Limb (tissue), 2 donors: ENCODE results near the gene PRDX2.
A peak's percentile ranks its signal among the peaks of the same experiment; 100 is the strongest.
"Not testable (repeated sequence)": the region's sequence is repeated elsewhere in the genome, so short reads cannot be mapped to it uniquely, and the experiment has no call there.

Experiments used
- DNase-seq, 2 donors: peaks; one replicate each; pipeline ENCODE4 v3.0.0-alpha.2; 2016; ENCODE audit errors: extremely low spot score in 2 of 2

Gene PRDX2

DNA sequence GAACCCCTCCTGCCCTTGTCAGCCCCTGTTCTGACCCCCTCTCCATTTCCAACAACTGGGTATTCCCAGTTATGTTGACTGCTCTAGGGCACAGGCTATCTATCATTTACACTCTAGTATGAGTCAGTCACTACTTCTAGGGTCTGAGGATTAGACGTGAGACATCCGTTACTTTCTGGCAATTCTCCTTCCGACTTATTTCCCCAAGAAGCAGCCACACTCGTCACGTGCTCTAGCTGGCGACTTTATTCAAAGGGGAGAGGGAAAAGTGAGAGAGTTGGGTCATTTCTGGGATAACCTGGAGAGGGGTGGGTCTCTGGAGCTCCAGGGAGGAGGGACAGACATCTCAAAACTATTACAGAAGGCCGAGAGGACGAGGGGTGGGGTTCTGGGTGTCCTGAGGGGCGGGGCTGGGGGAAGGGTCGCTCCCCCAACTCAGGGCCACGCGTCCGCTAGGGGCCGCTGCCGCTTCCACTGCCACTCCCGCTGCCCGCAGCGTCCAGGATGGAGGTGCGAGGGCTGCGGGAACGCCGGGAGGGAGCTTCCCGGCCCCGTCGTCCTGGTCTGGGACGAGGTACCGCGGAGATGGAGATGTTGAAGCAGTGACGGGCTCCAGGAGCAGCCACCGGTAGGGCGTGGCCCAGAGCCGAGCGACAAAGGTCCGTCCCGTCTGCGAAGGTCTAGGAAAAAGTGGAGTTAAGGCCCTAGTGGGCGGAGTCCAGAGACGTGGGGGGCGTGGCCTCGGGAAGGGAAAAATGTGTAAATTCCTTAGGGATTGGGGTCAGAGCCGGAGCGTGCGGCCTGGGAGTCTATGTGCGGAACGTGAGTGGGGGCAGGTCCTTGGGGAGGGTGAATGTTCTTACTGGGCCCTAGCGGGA is 23.9 kb upstream of the PRDX2 start:
- peak in 1 of 2 donors; percentile 55 for DNase-seq

GRCh38 chr19:12821761-12822160 is 20.2 kb upstream of the PRDX2 start:
- DNase-seq, result no peak

GRCh38 chr19:12817810-12818209 is 16.2 kb upstream of the PRDX2 start:
- not testable (repeated sequence) for DNase-seq

DNA sequence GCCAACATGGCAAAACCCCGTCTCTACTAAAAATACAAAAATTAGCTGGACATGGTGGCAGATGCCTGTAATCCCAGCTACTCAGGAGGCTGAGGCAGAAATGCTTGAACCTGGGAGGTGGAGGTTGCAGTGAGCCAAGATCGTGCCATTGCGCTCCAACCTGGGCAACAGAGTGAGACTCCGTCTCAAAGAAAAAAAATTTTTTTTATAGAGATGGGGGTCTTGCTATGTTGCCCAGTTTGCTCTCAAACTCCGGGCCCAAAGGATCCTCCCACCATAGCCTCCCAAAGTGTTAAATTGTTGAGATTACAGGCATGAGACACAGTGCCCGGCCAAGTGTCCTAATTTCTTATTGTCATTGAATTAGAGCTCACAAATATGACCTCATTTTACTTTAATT is 15.6 kb upstream of the PRDX2 start:
- DNase-seq, result not testable (repeated sequence)

DNA sequence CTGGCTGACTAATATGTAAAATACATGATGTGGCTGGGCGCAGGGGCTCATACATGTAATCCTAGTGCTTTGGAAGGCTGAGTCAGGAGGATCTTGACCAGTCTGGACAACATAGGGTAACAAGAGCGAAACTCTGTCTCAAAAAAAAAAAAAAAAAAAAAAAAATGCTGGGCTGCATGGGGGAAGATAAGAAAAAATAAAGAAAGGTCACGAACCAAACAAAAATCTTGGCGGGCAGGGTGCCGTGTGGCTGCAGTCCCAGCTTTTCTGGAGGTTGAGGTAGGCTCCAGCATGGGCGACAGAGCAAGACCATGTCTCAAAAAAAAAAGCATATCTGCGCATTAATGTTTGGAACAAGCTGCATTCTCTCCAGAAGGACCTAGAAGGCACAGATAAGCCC is 13.5 kb upstream of the PRDX2 start:
- no peak for DNase-seq

GRCh38 chr19:12806242-12807081 is 4.9 kb upstream of the PRDX2 start, which contains the start of gene RNASEH2A:
Gene RNASEH2A, plus strand, starts transcription at chr19:12806584. Its CDS starts 90 bp downstream, at chr19:12806674.
- DNase-seq, result peak; percentile 92

DNA sequence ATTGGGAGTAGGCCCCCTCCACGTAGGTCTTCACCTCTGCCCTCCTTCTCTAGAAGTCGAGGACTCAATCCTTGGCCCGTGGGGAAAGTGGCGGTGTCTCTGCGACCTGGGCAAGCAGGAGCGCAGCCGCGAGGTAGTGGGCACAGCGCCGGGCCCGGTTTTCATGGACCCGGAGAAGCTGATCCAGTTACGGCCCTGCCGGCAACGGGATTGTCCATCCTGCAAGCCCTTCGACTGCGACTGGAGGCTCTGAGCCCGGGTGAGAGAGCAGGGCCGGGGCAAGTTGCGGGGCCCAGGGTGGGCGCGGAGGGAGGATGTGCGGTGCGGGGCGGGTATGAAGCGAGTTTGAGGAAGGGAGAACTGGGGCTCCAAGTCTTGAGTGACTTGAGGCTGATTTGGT is 2.5 kb upstream of the PRDX2 start:
- DNase-seq, result no peak

DNA sequence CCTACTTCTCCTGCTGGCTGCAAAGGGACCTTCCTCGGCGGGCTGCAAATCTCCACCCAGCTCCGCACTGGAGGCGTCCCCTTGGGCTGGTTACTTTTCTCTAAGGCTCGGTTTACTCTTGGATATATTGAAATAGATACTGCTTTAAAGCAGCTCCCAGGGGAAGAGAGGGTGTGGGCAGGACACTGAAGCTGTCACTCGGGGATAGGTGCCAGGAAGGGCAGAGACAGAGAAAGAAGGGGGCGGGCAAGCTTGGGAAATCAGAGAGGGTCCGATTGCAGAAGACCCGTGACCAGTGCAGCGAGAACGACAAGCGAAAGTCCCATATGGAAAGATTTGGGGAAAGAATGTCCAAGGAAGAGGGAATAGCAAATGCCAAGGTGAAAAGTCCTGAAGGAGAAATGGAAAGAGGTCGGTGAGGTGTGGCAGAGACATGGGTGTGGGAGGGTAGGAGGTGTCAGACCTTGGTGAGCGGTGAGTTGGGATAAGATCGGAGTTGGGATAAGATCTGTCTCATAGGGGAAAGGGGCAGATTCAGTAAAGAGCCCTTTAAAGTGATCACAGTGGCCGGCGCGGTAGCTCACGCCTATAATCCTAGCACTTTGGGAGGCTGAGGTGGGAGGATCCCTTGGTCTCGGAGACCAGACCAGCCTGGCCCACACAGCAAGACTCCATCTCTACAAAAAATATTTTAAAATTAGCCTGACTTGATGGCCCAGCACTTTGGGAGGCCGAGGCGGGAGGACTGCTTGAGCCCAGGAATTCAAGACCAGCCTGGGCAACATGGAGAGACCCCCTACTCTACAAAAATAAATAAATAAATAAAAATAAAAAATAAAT is 887 bp upstream of the PRDX2 start:
- DNase-seq, result no peak

- no peak for DNase-seq
Measured at GRCh38 chr19:12800923-12801465, 606 bp downstream of the PRDX2 start.

- DNase-seq, result no peak
Measured at GRCh38 chr19:12800466-12800770, 1.2 kb downstream of the PRDX2 start.

DNA sequence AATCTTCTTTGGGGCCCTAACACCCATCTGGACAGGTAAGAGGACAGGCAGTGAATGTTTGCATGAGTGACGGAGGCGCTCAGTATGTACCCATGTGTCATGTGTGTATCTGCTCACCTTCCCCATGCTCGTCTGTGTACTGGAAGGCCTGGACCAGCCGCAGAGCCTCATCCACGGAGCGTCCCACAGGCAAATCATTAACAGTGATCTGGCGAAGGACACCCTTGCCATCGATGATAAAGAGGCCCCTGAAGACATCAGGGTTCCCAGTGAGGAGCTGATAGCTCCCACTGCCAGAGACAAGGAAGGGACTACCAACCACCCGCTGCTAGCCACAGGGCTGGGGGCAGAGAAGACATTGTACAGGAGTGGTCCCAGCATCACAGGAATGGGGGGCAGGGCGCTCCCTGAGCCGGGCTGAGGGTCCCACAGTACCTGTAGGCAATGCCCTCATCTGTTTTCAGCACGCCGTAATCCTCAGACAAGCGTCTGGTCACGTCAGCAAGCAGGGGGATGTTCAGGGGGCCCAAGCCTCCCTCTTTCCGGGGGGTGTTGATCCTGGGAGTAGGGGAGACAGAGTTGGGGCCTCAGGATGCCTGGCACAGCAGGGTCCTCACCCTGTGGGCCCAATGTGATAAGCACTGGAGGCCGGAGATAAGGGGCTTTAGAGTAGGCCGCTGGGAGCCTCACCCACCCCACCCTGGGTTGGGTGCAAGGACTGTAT is 1.7 kb downstream of the PRDX2 start:
- DNase-seq, result no peak

DNA sequence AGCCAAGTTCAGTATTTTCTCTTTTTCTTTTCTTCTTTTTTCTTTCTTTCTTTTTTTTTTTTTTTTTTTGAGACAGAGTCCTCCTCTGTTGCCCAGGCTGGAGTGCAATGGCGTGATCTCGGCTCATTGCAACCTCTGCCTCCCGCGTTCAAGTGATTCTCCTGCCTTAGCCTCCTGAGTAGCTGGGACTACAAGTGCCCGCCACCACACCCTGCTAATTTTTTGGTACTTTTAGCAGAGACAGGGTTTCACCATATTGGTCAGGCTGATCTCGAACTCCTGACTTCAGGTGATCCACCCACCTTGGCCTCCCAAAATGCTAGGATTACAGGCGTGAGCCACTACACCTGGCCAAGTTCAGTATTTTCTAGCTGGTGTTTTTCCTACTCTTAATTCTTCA is 4.0 kb downstream of the PRDX2 start:
- not testable (repeated sequence) for DNase-seq

GRCh38 chr19:12797141-12797587 is 4.4 kb downstream of the PRDX2 start:
- no peak for DNase-seq

- peak; percentile 85 to 86 for DNase-seq
Measured at GRCh38 chr19:12796146-12797071, 5.2 kb downstream of the PRDX2 start.

DNA sequence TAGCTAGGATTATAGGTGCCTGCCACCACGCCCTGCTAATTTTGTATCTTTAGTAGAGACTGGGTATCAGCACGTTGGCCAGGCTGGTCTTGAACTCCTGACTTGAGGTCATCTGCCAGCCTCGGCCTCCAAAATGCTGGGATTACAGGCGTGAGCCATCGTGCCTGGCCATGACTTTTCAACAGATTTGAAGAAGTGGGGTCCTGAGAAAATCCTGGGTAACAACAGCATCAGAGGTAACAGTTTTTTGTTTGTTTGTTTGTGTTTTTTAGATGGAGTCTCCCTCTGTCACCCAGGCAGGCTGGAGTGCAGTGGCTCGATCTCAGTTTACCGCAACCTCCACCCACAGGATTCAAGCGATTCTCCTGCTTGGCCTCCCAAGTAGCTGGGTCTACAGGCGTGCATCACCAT is 6.6 kb downstream of the PRDX2 start:
- no peak for DNase-seq

DNA sequence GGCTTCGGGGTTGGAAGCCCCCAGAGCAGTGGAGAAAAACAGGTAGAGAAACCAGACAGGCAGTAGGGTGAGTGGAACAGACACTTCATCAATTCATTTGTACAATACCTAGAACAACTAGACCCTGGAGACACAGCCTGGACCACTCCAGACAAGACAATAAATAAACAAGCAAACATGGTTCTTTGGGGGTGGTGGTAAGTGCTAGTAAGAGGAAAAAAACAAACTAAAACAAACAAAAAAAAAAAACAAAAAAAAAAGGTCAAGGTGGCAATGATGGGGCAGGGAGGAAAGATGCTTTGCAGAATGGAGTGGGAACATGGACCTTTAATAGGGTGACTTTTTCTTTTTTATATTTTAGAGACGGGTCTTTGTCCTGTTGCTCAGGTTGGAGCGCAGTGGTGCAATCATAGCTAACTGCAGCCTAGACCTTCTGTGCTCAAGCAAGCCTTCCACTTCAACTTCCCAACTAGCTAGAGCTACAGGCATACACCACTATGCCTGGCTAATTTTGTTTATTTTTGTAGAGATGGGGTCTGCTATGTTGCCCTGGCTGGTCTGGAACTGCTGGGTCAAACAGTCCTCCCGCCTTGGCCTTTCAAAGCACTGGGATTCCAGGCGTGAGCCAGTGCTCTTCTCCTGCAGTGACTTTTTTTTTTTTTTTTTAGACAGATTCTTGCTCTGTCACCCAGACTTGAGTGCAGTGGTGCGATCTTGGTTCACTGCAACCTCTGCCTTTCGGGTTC is 7.2 kb downstream of the PRDX2 start:
- DNase-seq, result no peak

DNA sequence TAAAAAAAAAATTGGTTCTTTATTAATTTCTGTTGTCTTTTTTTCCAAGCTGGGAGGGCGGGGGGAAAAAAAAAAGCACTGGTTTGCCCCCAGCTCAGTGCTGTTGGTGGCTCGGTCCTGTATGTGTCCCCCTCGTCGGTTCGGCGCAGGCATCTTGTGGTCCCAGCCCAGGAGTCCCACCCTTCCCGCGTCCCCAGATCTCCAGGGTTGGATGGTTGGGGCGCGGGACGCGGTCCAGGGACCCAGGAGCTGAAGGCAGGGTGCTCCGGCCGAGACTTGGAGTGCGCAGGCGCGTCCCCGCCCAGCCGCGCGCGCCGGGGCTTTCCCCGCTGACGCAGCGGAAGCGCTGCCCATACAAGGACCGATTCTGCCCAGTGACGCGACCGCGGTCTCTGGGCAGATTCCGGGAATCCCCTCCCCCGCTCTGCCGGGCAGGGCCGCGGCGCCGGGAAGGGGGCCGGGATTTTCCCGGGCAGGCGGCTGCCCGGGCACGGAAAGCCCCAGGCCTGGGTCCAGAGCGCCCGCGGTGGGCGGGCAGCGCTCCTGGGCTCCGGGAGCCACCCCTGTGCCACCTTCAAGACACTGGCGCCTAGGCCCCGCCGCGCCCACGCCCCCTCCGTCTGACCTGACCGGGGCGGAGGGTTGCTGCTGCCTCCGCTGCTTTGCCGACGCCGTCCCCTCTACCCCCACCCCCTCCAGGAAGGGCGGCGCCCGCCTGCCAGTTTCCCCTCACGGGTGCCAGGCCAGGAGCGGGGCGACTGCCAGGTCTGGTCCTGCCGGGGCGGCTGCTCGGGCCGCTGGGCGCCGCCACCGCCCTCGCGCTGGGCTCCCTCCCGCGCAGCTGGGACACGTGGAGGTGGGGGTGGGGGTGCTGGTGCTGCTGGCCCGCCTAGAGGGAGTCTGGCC is 8.1 kb downstream of the PRDX2 start:
- DNase-seq, result peak; percentile 89 to 97

DNA sequence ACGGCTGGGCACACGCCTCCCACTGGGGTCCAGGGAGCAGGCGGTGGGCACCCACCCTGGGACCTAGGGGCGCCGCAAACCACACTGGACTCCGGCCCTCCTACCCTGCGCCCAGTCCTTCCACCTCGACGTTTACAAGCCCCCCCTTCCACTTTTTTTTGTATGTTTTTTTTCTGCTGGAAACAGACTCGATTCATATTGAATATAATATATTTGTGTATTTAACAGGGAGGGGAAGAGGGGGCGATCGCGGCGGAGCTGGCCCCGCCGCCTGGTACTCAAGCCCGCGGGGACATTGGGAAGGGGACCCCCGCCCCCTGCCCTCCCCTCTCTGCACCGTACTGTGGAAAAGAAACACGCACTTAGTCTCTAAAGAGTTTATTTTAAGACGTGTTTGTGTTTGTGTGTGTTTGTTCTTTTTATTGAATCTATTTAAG is 8.7 kb downstream of the PRDX2 start:
- DNase-seq, result peak in 1 of 2 donors; percentile 57
